HepG2 (cell line): Measurements from ENCODE around the gene ECD. TPM values are rescaled to one million over a fixed set of nuclear protein-coding genes. Genes with fewer than 3 reads are reported as not detected.

ENCODE experiments used
- AGO2 ChIP-seq: fragments of 200-400 bp; formaldehyde crosslinking; optimal IDR thresholded peaks from 2 replicates; pipeline ENCODE3; 2017; ENCODE audit warnings: mild to moderate bottlenecking, low read depth, low read length, moderate library complexity
- ARNTL ChIP-seq: sonication (generic); formaldehyde crosslinking; IDR thresholded peaks from 2 replicates; pipeline ENCODE4 v1.4.0; 2020; ENCODE audit warnings: mild to moderate bottlenecking, missing genetic modification reagents
- ATRX ChIP-seq: sonication (generic); formaldehyde crosslinking; IDR thresholded peaks from 2 replicates; pipeline ENCODE4 v1.4.0; 2020; ENCODE audit warnings: missing genetic modification reagents, borderline replicate concordance
- ESRRA ChIP-seq: sonication (generic); formaldehyde crosslinking; IDR thresholded peaks from 2 replicates; pipeline ENCODE4 v1.5.1; 2020; ENCODE audit warnings: mild to moderate bottlenecking, low read depth, missing genetic modification reagents
- FOXP1 ChIP-seq, 2 experiments: fragments of 450-650 bp in 1 of 2; IDR thresholded peaks; 2 replicates each; pipeline ENCODE4 v1.6.1; 2017 to 2018; ENCODE audit warnings: antibody characterized with exemption in 1 of 2
- HMGXB3 ChIP-seq: sonication (generic); formaldehyde crosslinking; IDR thresholded peaks from 2 replicates; pipeline ENCODE4 v1.4.0; 2020; ENCODE audit warnings: missing genetic modification reagents, borderline replicate concordance
- NCOA2 ChIP-seq: sonication (generic); formaldehyde crosslinking; IDR thresholded peaks from 2 replicates; pipeline ENCODE4 v1.8.0; 2022; ENCODE audit warnings: inconsistent platforms
- SMAD3 ChIP-seq: sonication (generic); formaldehyde crosslinking; IDR thresholded peaks from 2 replicates; pipeline ENCODE4 v1.4.0; 2020; ENCODE audit warnings: missing genetic modification reagents
- ZFYVE20 ChIP-seq: sonication (generic); formaldehyde crosslinking; IDR thresholded peaks from 2 replicates; pipeline ENCODE4 v1.8.0; 2023; ENCODE audit warnings: low read depth, mild to moderate bottlenecking, moderate library complexity, missing genetic modification reagents, borderline replicate concordance
- ZNF337 ChIP-seq: sonication (generic); formaldehyde crosslinking; IDR thresholded peaks from 2 replicates; pipeline ENCODE4 v1.5.1; 2020; ENCODE audit warnings: missing genetic modification reagents, low read depth, mild to moderate bottlenecking, borderline replicate concordance
- ZNF354B ChIP-seq: sonication (generic); formaldehyde crosslinking; IDR thresholded peaks from 2 replicates; pipeline ENCODE4 v1.8.0; 2022; ENCODE audit warnings: mild to moderate bottlenecking, missing genetic modification reagents
- ZNF547 ChIP-seq: sonication (generic); formaldehyde crosslinking; IDR thresholded peaks from 2 replicates; pipeline ENCODE4 v1.5.1; 2020; ENCODE audit warnings: mild to moderate bottlenecking, missing genetic modification reagents
- ZNF570 ChIP-seq: sonication (generic); formaldehyde crosslinking; IDR thresholded peaks from 2 replicates; pipeline ENCODE4 v1.4.0; 2020; ENCODE audit warnings: mild to moderate bottlenecking, missing genetic modification reagents, borderline replicate concordance
- ZNF660 ChIP-seq: sonication (generic); formaldehyde crosslinking; IDR thresholded peaks from 2 replicates; pipeline ENCODE4 v1.5.1; 2020; ENCODE audit warnings: mild to moderate bottlenecking, low read depth, missing genetic modification reagents, borderline replicate concordance
- polyA plus RNA-seq, 8 experiments: library from polyadenylated mRNA; depleted of rRNA in 3 of 8; stranded (reverse) in 7 of 8; unstranded in 1 of 8; fragments of >200 nt; fragmentation: Illumina TruSeq in 4 of 8; extraction: Trizol in 4 of 8; gene quantifications; 2 replicates each; pipeline versions ENCODE4 v1.2.1 to v1.2.3, GENCODE V29; 2011 to 2016; ENCODE audit warnings: low read depth in 4 of 8, missing spikeins in 1 of 8, mixed read lengths in 1 of 8; ENCODE audit not compliant: insufficient read depth in 1 of 8
- total RNA-seq, 5 experiments: library from RNA; depleted of rRNA; stranded (reverse); fragments of >200 nt; fragmentation: Illumina TruSeq; extraction: Trizol; gene quantifications; 2 replicates each; pipeline ENCODE4 v1.2.3, GENCODE V29; 2016; ENCODE audit warnings: low read depth in 1 of 5
- TF ChIP-seq, protein P1 (sequence below): fragments of 450-650 bp; IDR thresholded peaks from 2 replicates; pipeline ENCODE4 v1.6.1; 2017
- TF ChIP-seq, protein P2 (sequence below): sonication (generic); formaldehyde crosslinking; IDR thresholded peaks from 2 replicates; pipeline ENCODE4 v1.5.1; 2020; ENCODE audit warnings: missing genetic modification reagents, mild to moderate bottlenecking, borderline replicate concordance
- TF ChIP-seq, protein P3 (sequence below): sonication (generic); formaldehyde crosslinking; IDR thresholded peaks from 2 replicates; pipeline ENCODE4 v1.4.0; 2020; ENCODE audit warnings: mild to moderate bottlenecking, missing genetic modification reagents, borderline replicate concordance
- TF ChIP-seq, protein P4 (sequence below): sonication (generic); formaldehyde crosslinking; IDR thresholded peaks from 2 replicates; pipeline ENCODE4 v1.4.0; 2020; ENCODE audit warnings: missing genetic modification reagents

The ECD gene
- total and polyA plus RNA-seq, 2 of the 13 experiments (the other 11 are each of a cell fraction or from before 2014, with no cell fraction given): 21.5 to 27.6 TPM

- TF ChIP-seq, protein P1, sequence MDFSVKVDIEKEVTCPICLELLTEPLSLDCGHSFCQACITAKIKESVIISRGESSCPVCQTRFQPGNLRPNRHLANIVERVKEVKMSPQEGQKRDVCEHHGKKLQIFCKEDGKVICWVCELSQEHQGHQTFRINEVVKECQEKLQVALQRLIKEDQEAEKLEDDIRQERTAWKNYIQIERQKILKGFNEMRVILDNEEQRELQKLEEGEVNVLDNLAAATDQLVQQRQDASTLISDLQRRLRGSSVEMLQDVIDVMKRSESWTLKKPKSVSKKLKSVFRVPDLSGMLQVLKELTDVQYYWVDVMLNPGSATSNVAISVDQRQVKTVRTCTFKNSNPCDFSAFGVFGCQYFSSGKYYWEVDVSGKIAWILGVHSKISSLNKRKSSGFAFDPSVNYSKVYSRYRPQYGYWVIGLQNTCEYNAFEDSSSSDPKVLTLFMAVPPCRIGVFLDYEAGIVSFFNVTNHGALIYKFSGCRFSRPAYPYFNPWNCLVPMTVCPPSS: no peak
- TF ChIP-seq HMGXB3 (peak; percentile 80), ZNF337 (CRISPR knock-in tag) (peak; percentile 47; the same call in 1 of the 2 replicates), ARNTL (no peak), AGO2 (no peak), ESRRA (CRISPR knock-in tag) (no peak), ZFYVE20 (no peak), SMAD3 (CRISPR knock-in tag) (peak; percentile 76; the same call in 1 of the 2 replicates), ZNF570 (CRISPR knock-in tag) (no peak), NCOA2 (CRISPR knock-in tag) (peak; percentile 47; the same call in 1 of the 2 replicates), ZNF354B (CRISPR knock-in tag) (no peak), ATRX (CRISPR knock-in tag) (no peak), ZNF660 (CRISPR knock-in tag) (no peak), ZNF547 (CRISPR knock-in tag) (peak; percentile 34; the same call in 1 of the 2 replicates), FOXP1 (IDR thresholded peaks at IDR 0.05) (no peak), FOXP1 (CRISPR knock-in tag; IDR thresholded peaks at IDR 0.05) (no peak; the same call in 1 of the 2 replicates)
- TF ChIP-seq, protein P2, sequence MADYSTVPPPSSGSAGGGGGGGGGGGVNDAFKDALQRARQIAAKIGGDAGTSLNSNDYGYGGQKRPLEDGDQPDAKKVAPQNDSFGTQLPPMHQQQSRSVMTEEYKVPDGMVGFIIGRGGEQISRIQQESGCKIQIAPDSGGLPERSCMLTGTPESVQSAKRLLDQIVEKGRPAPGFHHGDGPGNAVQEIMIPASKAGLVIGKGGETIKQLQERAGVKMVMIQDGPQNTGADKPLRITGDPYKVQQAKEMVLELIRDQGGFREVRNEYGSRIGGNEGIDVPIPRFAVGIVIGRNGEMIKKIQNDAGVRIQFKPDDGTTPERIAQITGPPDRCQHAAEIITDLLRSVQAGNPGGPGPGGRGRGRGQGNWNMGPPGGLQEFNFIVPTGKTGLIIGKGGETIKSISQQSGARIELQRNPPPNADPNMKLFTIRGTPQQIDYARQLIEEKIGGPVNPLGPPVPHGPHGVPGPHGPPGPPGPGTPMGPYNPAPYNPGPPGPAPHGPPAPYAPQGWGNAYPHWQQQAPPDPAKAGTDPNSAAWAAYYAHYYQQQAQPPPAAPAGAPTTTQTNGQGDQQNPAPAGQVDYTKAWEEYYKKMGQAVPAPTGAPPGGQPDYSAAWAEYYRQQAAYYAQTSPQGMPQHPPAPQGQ: no peak
- TF ChIP-seq, protein P3, sequence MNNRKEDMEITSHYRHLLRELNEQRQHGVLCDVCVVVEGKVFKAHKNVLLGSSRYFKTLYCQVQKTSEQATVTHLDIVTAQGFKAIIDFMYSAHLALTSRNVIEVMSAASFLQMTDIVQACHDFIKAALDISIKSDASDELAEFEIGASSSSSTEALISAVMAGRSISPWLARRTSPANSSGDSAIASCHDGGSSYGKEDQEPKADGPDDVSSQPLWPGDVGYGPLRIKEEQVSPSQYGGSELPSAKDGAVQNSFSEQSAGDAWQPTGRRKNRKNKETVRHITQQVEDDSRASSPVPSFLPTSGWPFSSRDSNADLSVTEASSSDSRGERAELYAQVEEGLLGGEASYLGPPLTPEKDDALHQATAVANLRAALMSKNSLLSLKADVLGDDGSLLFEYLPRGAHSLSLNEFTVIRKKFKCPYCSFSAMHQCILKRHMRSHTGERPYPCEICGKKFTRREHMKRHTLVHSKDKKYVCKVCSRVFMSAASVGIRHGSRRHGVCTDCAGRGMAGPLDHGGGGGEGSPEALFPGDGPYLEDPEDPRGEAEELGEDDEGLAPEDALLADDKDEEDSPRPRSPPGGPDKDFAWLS (CRISPR knock-in tag): no peak
- TF ChIP-seq, protein P4, sequence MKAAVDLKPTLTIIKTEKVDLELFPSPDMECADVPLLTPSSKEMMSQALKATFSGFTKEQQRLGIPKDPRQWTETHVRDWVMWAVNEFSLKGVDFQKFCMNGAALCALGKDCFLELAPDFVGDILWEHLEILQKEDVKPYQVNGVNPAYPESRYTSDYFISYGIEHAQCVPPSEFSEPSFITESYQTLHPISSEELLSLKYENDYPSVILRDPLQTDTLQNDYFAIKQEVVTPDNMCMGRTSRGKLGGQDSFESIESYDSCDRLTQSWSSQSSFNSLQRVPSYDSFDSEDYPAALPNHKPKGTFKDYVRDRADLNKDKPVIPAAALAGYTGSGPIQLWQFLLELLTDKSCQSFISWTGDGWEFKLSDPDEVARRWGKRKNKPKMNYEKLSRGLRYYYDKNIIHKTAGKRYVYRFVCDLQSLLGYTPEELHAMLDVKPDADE: no peak
Measured at GRCh38 chr10:73110345-73110849, 57.4 kb downstream of the ECD start, which contains the start of gene NUDT13 (continued).
